Measurements from ENCODE around the gene GMPR2.

GMPR2 gene

GRCh38 chr14:24268225-24268624 lies 35.5 kb downstream of the GMPR2 start:
- H3K4me1 Mint-ChIP-seq, result peaks cover 21 to 25% of the 10 kb centered on the region in 2 donors
- no peaks in the 10 kb centered on the region for H3K9me3 Mint-ChIP-seq
- no peaks in the 10 kb centered on the region for H3K27me3 Mint-ChIP-seq
- DNase-seq (no peak), ATAC-seq (replicated peaks) (no peak)
- H3K27ac Mint-ChIP-seq, result no peak overlapping the region
- no peak overlapping the region for H3K4me3 Mint-ChIP-seq
- H3K36me3 Mint-ChIP-seq, result peaks cover 31 to 35% of the 10 kb centered on the region in 2 donors

DNA sequence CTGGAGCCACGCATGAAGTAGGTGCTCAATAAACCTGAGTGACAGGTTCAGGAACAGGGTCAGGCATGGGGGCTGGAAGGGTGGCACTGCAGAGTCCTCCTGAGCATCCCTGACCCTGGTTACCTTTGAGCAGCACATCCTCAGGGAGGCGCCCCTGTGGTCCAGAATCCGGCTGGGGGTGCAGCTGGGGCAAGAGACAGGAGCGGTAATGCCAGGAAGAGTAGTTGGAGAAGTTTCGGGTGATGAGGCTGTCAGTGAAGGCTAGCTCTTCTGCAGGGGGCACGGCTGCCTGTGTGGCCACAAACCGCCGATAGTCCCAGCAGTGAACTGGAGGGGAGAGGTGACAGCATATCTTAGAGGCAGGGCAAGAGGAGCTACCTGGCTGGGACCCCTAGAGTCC lies 36.6 kb downstream of the GMPR2 start:
- H3K4me1 Mint-ChIP-seq, result peaks cover 29 to 37% of the 10 kb centered on the region in 2 donors
- no peak overlapping the region for H3K27ac Mint-ChIP-seq
- no peak overlapping the region for H3K4me3 Mint-ChIP-seq
- ATAC-seq (replicated peaks), result no peak
- peaks cover 27 to 31% of the 10 kb centered on the region in 2 donors for H3K36me3 Mint-ChIP-seq
- no peaks in the 10 kb centered on the region for H3K9me3 Mint-ChIP-seq
- no peaks in the 10 kb centered on the region for H3K27me3 Mint-ChIP-seq
- DNase-seq, result no peak

DNA sequence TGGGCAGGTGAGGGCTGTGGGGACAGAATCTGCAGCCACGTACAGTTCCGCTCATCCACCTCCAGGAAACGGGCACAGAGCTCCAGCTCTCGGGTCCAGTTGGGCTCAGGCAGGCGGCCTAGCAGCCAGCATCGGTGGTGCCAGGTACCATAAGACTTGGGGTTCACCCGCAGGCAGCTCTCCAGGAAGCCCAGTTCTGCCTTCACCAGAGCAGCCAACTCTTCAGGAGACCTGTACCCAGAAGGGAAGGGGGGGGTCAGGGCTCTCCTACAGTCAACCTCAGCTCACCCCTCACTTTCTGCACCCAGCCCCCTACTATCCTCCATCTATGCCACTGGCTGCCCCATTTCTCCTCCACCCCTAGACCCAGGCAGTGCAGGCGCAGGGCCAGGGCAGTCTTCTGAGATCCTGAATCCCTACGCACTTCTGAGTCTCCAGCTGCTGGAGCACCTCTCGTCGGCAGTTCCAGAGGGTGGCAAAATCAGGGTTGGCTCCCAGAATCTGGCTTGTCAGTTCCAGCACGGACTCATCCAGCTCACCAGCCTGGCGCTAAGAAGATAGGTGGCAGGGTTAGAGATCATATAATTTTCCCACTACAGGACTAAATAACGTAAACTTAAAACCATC lies 37.3 kb downstream of the GMPR2 start:
- no peaks in the 10 kb centered on the region for H3K27me3 Mint-ChIP-seq
- H3K36me3 Mint-ChIP-seq, result peaks cover 26 to 31% of the 10 kb centered on the region in 2 donors
- H3K4me3 Mint-ChIP-seq, result peak overlapping the region in 1 of 2 donors; percentile 17
- no peak for DNase-seq
- ATAC-seq (replicated peaks), result no peak
- H3K9me3 Mint-ChIP-seq, result no peaks in the 10 kb centered on the region
- peak overlapping the region; percentile 79 for H3K27ac Mint-ChIP-seq
- peaks cover 30 to 42% of the 10 kb centered on the region in 2 donors for H3K4me1 Mint-ChIP-seq

- H3K27me3 Mint-ChIP-seq, result no peaks in the 10 kb centered on the region
- peaks cover 34 to 48% of the 10 kb centered on the region in 2 donors for H3K4me1 Mint-ChIP-seq
- peak overlapping the region; percentile 93 to 95 for H3K4me3 Mint-ChIP-seq
- no peaks in the 10 kb centered on the region for H3K9me3 Mint-ChIP-seq
- H3K36me3 Mint-ChIP-seq, result peaks cover 25 to 31% of the 10 kb centered on the region in 2 donors
- DNase-seq (no peak), ATAC-seq (replicated peaks) (no peak)
- H3K27ac Mint-ChIP-seq, result peak overlapping the region; percentile 92
These were observed 37.9 kb downstream of the GMPR2 start for GRCh38 chr14:24270537-24271133.

DNA sequence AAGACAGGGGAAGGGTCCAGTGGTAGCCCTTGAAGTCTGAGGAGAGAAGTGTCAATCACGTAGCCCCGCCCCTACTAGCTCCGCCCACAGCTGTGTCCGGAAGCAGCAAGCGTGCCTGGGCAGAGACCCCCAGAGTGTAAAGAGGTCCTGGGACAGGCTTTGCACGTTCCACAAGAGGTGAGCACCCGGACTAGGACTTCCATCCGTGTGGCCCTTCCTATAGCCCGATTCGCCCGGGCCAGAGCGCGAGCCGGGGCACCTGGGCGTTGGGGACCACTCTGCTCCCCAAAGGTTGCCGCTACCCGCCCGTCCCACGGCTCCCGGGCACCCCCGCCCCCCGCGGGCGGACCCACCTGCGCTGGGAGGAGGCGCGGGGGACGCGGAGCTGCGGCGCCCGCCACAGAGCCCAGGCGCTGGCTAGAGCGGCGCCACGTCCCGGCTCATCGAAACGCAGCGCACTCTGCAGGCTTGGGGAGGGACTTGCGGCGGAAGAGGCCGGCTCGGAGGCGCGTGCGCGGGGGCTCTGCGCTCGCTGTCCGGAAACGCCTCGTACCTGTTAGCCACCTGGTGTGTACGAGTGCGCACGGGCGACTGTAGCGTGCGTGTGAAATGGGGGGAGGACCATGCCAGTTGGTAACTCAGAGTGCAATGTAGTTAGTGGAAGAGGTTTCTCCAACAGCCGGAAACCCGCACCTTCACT lies 38.6 kb downstream of the GMPR2 start, which contains the start of gene RABGGTA:
Gene RABGGTA (minus strand): TSS at position 464 of the 700 bp plus-strand sequence. CDS start 482 bp downstream, outside the sequence.
- Mint-ChIP-seq H3K36me3 (peaks cover 23 to 29% of the 10 kb centered on the region in 2 donors), H3K9me3 (no peaks in the 10 kb centered on the region), H3K4me3 (peak within 1 kb of the TSS; percentile 93 to 95), H3K4me1 (peaks cover 35 to 49% of the 10 kb centered on the region in 2 donors), H3K27me3 (no peaks in the 10 kb centered on the region), H3K27ac (peak within 1 kb of the TSS; percentile 92)
- DNase-seq, result peak; percentile 89
- peak; percentile 85 to 89 for ATAC-seq (replicated peaks)

- H3K4me1 Mint-ChIP-seq, result peaks cover 38 to 54% of the 10 kb centered on the region in 2 donors
- no peaks in the 10 kb centered on the region for H3K9me3 Mint-ChIP-seq
- H3K36me3 Mint-ChIP-seq, result peaks cover 17 to 25% of the 10 kb centered on the region in 2 donors
- no peak for ATAC-seq (replicated peaks)
- peak overlapping the region; percentile 92 for H3K27ac Mint-ChIP-seq
- peak overlapping the region; percentile 93 to 95 for H3K4me3 Mint-ChIP-seq
- no peaks in the 10 kb centered on the region for H3K27me3 Mint-ChIP-seq
- DNase-seq, result no peak
These were observed 39.1 kb downstream of the GMPR2 start for GRCh38 chr14:24271834-24272263.

- H3K36me3 Mint-ChIP-seq, result peaks cover 11 to 23% of the 10 kb centered on the region in 2 donors
These were observed 39.7 kb downstream of the GMPR2 start for GRCh38 chr14:24272467-24272866.

GRCh38 chr14:24273422-24273998 lies 40.8 kb downstream of the GMPR2 start:
- no peak for ATAC-seq (replicated peaks)
- H3K4me1 Mint-ChIP-seq, result peaks cover 51 to 71% of the 10 kb centered on the region in 2 donors

More at GRCh38 chr14:24272467-24272866, 39.7 kb downstream of the GMPR2 start:
- Mint-ChIP-seq H3K4me3 (peak overlapping the region; percentile 26 to 27), H3K27ac (peak overlapping the region; percentile 92), H3K4me1 (peaks cover 40 to 60% of the 10 kb centered on the region in 2 donors), H3K9me3 (no peaks in the 10 kb centered on the region), H3K27me3 (no peaks in the 10 kb centered on the region)
- ATAC-seq (replicated peaks) (no peak), DNase-seq (no peak)

GRCh38 chr14:24274101-24274543 lies 41.4 kb downstream of the GMPR2 start:
- ATAC-seq (replicated peaks) (peak; percentile 67 to 72), DNase-seq (peak; percentile 66)
- Mint-ChIP-seq H3K4me1 (peaks cover 55 to 77% of the 10 kb centered on the region in 2 donors), H3K36me3 (peaks cover 13 to 22% of the 10 kb centered on the region in 2 donors), H3K4me3 (peak overlapping the region; percentile 22 to 25), H3K9me3 (peaks cover 7 to 8% of the 10 kb centered on the region in 2 donors), H3K27me3 (no peaks in the 10 kb centered on the region), H3K27ac (peak overlapping the region; percentile 77)

More at GRCh38 chr14:24273422-24273998, 40.8 kb downstream of the GMPR2 start:
- Mint-ChIP-seq H3K27ac (peak overlapping the region; percentile 77), H3K4me3 (no peak overlapping the region), H3K27me3 (no peaks in the 10 kb centered on the region), H3K9me3 (peaks cover 5% of the 10 kb centered on the region in 2 donors), H3K36me3 (peaks cover 13 to 24% of the 10 kb centered on the region in 2 donors)
- DNase-seq, result no peak

DNA sequence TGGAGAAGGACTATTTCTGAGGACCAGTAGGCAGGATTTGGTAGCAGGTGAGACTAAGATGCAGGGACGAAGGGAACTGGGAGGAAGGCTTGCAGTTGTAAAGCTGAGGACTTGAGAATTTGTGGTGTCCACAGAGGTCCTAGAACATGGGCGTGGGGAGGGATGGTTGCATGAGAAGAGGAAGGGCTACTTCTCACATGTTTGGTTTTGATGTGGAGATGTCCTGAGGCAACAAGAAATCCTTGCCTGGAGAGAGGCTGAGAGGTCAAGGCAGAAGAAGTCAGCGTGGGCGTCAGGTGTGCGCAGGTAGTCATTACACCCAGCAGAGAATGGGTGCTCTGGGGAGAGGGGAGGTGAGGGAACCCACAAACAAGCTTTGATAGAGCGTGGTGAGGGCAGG lies 44.3 kb downstream of the GMPR2 start:
- Mint-ChIP-seq H3K9me3 (peaks cover 7 to 8% of the 10 kb centered on the region in 2 donors), H3K4me3 (peak overlapping the region; percentile 2 to 39), H3K27ac (peak overlapping the region; percentile 81), H3K27me3 (no peaks in the 10 kb centered on the region), H3K36me3 (peaks cover 8 to 18% of the 10 kb centered on the region in 2 donors), H3K4me1 (peaks cover 73 to 93% of the 10 kb centered on the region in 2 donors)
- ATAC-seq (replicated peaks), result no peak
- DNase-seq, result no peak

DNA sequence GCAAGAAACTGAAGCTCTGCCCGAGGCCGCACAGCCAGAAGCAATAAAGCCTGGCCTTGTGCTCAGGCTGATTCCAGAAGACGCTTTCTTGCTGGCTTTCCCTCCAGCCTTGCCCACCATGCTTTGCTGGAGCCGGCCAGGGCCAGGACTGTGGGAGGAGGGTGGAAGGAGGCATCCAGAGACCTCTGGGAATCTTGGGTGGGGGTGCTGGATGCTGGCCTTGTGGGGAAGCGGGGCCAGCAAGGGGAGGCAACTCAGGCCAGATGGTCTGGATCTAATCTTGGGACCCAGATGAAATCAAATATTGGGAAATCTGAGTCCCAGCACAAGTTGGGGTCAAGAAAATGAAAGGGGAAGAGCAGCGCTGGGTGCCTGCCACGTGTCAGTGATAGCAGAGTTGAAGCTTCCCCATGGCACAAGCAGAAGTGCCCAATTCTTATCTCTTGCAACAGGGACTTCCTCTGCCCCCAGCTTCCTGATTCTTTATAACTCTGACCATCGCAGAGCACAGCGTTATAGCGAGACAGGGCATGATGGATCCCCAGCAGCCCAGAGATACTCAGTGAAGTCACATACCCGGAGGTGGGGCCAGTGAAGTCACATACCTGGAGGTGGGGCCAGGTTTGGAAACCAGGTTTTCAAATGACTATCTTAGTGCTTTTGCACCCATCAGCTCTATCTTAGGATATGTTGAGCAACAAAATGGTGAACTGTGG lies 45.0 kb downstream of the GMPR2 start:
- Mint-ChIP-seq H3K4me1 (peaks cover 70 to 93% of the 10 kb centered on the region in 2 donors), H3K27ac (peak overlapping the region; percentile 81), H3K27me3 (no peaks in the 10 kb centered on the region), H3K36me3 (peaks cover 8 to 15% of the 10 kb centered on the region in 2 donors), H3K9me3 (peaks cover 7 to 8% of the 10 kb centered on the region in 2 donors), H3K4me3 (peak overlapping the region; percentile 18 to 22)
- DNase-seq (peak; percentile 21), ATAC-seq (replicated peaks) (peak; percentile 9 to 13)

DNA sequence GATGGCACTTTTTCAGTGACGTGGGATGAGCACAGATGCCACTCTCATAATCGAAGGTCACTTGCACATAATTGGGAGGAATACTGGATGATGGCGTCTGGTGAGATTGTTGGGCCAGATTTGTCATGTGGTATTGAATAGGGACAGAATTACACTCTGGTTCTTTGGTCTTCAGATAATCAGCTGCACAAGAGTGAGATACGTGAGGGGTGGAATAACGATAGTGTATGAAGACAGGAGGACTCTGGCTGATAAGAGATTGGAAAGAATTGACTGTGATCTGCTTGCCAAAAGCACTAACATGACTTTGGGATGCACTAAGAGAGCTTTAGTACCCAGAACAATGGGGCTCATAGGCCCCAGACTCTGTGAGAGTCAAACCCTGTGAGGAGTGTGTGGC lies 45.7 kb downstream of the GMPR2 start:
- Mint-ChIP-seq H3K27ac (peak overlapping the region; percentile 81), H3K4me3 (peak overlapping the region in 1 of 2 donors; percentile 0), H3K4me1 (peaks cover 65 to 87% of the 10 kb centered on the region in 2 donors), H3K27me3 (no peaks in the 10 kb centered on the region), H3K36me3 (peaks cover 8 to 15% of the 10 kb centered on the region in 2 donors), H3K9me3 (peaks cover 7 to 8% of the 10 kb centered on the region in 2 donors)
- no peak for ATAC-seq (replicated peaks)
- no peak for DNase-seq

Measured in stimulated activated naive B cell treated with anti-CD40 and anti-IgM and Interleukin-4, amounts not matched to agents 10 μg/mL and 1 μg/mL and 100 μg/mL, for 72 hours (primary cell).